H1 (cell line): ENCODE results near the gene PRC1. TPM values are rescaled to one million over a fixed set of nuclear protein-coding genes. Genes with fewer than 3 reads are reported as not detected.

Source experiments
- CHD7 ChIP-seq: fragments of 300-600 bp; sonication (generic); IDR thresholded peaks from 2 replicates; pipeline ENCODE4 v1.7.1; 2012; ENCODE audit warnings: low read length, moderate library complexity, mild to moderate bottlenecking, inconsistent platforms; ENCODE audit not compliant: insufficient replicate concordance
- GTF2F1 ChIP-seq: IDR thresholded peaks from 2 replicates; pipeline ENCODE4 v1.6.1; 2012; ENCODE audit warnings: low read depth, low read length, improper control_type of control experiment, borderline replicate concordance
- polyA plus RNA-seq, 7 experiments: library from polyadenylated mRNA; depleted of rRNA in 3 of 7; stranded (reverse) in 5 of 7; unstranded in 2 of 7; fragments of >200 nt in 5 of 7; fragments of 200-250 nt in 2 of 7; gene quantifications; 1 replicate in 5 of 7; 2 replicates in 1 of 7; 4 replicates in 1 of 7; pipeline versions ENCODE4 v1.2.1 to v1.2.3, GENCODE V29; 2011 to 2013; ENCODE audit warnings: missing spikeins in 2 of 7, mixed read lengths in 2 of 7
- total RNA-seq: library from RNA; stranded (reverse); fragmentation: NEBNext Ultra II Directional; extraction: Animal tissue kit (Norgen Biotek cat#: 25700); gene quantifications from 2 replicates; pipeline ENCODE4 v1.2.1, GENCODE V29; 2021

Gene PRC1
- total and polyA plus RNA-seq, 2 of the 8 experiments (the other 6 are each of a cell fraction or from before 2014, with no cell fraction given): 90.7 to 181 TPM

- no peak for TF ChIP-seq CHD7
- no peak for TF ChIP-seq GTF2F1
Measured at GRCh38 chr15:90942354-90943120, 51.8 kb downstream of the PRC1 start (continued).
